Astrocyte of the cerebellum (primary cell): ENCODE data around the gene NOM1.
A peak's percentile ranks its signal among the peaks of the same experiment; 100 is the strongest.
"Not testable (repeated sequence)": the region's sequence is repeated elsewhere in the genome, so short reads cannot be mapped to it uniquely, and the experiment has no call there.

Experiments used
- DNase-seq: peaks from one replicate; pipeline ENCODE4 v3.0.0-alpha.2; 2011; ENCODE audit warnings: low read depth
- H3K4me3 ChIP-seq: 2 replicates; pipeline ENCODE4 v1.5.1; 2011; ENCODE audit warnings: mild to moderate bottlenecking, low read depth, low read length, moderate library complexity
- in situ Hi-C: cut with HindIII; loops from 2 replicates; pipeline ENCODE4 v1.10.0; 2017; ENCODE audit warnings: low sequenced_read_pairs
- TF ChIP-seq, protein P1 (sequence below): IDR thresholded peaks from 2 replicates; pipeline ENCODE4 v1.5.1; 2012; ENCODE audit warnings: low read length, low read depth, moderate library complexity, mild to moderate bottlenecking; ENCODE audit errors: missing control alignments

The NOM1 gene

DNA sequence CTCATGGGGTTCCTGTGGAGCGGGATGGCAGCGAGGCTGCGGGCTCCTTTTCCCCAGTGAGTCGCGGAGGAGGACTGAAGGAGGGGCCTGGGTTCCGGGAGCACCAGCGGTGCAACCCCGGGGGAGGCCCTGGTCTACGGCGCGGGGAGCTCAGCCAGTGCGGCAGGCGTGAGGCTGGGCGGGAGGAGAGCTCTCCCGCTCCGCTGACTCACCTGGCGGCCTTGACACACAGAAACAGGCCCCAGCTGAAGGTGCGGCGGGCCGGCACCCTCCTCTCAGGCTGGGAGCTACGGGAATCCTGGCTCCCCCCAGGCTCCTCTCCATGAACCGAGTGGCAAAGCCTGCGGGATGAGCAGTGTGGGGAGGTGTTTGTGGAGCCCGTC, 6.8 kb upstream of the NOM1 start:
- DNase-seq: no peak
- no peak overlapping the region for H3K4me3 ChIP-seq
- TF ChIP-seq, protein P1, sequence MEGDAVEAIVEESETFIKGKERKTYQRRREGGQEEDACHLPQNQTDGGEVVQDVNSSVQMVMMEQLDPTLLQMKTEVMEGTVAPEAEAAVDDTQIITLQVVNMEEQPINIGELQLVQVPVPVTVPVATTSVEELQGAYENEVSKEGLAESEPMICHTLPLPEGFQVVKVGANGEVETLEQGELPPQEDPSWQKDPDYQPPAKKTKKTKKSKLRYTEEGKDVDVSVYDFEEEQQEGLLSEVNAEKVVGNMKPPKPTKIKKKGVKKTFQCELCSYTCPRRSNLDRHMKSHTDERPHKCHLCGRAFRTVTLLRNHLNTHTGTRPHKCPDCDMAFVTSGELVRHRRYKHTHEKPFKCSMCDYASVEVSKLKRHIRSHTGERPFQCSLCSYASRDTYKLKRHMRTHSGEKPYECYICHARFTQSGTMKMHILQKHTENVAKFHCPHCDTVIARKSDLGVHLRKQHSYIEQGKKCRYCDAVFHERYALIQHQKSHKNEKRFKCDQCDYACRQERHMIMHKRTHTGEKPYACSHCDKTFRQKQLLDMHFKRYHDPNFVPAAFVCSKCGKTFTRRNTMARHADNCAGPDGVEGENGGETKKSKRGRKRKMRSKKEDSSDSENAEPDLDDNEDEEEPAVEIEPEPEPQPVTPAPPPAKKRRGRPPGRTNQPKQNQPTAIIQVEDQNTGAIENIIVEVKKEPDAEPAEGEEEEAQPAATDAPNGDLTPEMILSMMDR: no peak
- in situ Hi-C loops: no loop called here

DNA sequence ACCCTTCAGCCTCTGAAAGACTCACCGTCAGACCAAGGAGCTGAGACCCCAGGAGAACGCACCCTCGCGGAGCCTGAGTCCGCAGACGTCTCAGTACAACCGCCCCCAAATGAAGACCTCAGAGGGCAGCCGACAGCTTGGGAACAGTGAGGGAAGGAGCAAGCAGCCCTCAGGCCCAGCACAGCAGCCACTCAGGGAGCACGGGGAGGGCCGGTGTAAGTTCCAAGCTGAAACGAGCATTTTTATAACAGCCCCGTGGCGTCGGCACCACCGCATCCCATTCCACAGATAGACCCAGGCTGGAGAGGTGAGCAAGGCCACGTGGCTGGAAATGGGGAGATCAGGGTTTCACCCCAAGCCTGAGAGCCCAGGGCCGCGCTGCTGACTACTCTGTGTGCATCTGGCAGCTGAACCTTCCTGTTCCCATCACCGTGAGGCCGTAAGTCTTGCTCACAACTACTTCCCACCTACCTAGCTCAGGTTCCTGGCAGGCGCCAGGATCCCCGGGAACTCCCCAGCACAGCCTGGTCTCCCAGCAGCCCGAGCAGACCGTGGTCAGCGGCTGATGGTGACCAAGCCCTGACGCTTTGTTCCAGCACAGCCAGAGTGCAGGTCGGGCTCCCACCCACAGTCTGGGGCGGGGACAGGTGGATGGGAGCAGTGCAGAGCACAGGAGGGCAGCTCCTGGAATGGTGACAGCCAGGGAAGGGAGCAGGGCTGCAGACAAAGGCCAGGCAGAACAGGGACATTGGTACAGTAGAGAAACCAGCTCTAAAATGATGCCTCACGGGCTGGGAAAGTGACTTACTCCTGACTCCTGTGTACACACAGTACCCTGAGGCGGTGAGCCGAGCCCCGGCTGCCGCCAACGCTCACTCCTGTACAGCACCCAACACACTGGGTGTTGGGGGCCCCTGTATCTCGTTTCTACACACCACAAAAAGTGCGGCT, 6.1 kb upstream of the NOM1 start:
- H3K4me3 ChIP-seq: no peak overlapping the region
- no peak for DNase-seq
- in situ Hi-C loops: no loop called here

DNA sequence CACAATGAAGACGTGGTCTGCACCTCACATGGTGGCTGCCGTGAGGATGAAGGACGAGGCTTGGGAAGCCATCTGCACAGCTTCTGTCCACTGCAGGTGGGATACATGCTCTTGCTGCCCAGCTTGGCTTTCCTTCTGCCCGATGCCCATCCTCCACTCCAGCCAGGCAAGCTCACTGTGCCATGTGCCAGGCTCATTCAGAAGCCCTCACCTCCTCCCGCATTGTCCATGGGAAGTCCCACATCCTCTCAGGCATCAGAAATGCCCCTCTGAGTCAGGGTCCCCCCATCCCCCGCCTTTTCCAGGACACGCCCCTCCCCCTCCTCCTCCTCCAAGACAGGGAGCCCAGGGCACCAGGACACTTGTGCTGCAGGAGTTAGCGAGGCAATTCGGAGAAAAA, 4.6 kb upstream of the NOM1 start:
- H3K4me3 ChIP-seq: no peak overlapping the region
- no peak for DNase-seq
- in situ Hi-C loops: no loop called here
- TF ChIP-seq, protein P1: no peak

More for the DNA sequence above, 6.1 kb upstream of the NOM1 start:
- TF ChIP-seq, protein P1: no peak

DNA sequence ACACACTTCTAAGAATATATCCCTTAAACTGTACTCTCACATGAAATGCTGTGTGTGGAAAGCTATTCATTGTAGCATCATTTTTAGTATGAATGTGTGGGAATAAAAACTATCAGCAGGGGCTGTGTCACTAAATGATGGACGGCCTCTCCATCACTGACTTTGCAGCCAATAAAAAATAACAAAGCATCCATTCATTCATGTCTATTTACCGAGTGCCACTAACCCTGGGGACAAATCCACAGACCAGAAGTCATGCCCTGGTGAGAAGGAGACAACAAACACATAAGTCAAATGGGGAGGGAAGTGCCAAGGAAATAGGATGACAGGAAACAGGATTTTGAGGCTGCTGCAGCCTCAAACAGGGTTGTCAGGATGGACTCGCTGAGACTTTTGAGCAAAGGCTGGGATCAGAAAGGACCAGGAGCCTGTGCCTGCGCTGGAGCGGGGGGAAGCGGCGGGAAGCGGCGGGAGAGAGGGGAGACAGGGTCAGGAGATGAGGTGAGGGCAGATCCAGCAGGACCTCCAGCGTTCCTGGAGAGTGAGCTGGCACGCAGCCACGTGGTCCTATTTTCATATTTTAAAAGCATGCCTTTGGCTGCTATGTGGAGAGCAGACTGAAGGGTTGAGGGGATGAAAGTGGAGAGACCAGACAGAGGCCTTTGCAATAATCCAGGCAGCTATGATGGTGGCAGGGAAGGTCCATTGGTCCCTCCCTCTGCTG, 2.2 kb upstream of the NOM1 start:
- in situ Hi-C loops: no loop called here
- DNase-seq: no peak
- H3K4me3 ChIP-seq: no peak overlapping the region

DNA sequence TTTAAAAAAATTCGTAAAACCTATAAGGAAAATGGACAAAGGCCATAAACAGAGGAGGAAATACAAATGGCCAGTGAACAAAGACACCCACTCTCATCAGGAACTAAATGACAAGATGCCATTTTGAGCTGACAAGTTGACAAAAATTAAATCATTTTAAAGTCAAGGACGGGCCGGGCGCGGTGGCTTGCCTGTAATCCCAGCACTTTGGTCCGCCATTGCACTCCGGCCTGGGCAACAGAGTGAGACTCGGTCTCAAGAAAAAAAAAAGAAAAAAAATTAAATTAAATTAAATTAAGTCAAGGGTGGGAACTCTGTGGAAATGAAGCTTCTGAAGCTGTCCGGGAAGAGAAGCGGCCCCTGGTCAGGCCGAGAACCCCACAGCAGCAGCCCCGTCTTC, 1.2 kb upstream of the NOM1 start:
- in situ Hi-C loops: no loop called here
- TF ChIP-seq, protein P1: no peak
- no peak for DNase-seq
- H3K4me3 ChIP-seq: peak overlapping the region; percentile 90

More for the DNA sequence above, 2.2 kb upstream of the NOM1 start:
- TF ChIP-seq, protein P1: no peak

DNA sequence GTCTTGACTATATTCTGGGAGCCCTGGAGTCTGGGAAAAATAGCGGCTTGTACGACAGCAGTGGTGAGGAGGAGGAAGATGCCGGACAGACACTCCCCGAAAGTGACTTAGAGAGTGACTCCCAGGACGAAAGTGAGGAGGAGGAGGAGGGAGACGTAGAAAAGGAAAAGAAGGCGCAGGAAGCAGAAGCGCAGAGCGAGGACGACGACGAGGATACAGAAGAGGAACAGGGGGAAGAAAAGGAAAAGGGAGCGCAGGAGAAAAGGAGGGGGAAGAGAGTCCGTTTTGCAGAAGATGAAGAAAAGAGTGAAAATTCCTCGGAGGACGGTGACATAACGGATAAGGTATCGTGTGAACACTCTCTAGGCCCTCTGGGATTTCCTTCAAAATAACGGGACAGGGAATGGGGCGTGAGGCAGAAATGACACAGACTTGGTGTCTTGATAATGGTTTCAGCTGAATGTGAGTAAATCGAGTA, 908 bp downstream of the NOM1 start:
- peak overlapping the region; percentile 90 for H3K4me3 ChIP-seq
- TF ChIP-seq, protein P1: no peak
- DNase-seq: no peak
- in situ Hi-C loops: no loop called here

DNA sequence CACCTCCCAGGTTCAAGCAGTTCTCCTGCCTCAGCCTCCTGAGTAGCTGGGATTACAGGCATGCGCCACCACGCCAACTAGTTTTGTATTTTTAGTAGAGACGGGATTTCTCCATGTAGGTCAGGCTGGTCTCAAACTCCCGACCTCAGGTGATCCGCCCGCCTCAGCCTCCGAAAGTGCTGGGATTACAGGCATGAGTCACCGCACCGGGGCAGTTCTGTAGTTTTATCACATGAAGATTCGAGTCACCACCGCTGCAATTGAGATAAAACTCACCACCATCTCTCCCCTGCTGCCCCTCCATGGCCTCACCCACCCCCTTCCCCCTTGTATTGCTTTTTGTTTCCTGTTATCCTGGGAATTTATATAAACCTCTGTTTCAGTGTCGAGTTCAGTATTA, 3.7 kb downstream of the NOM1 start:
- H3K4me3 ChIP-seq, in situ Hi-C loops, DNase-seq: not testable (repeated sequence)
